Measurements from ENCODE around the gene C10orf95. TPM values are rescaled to one million over a fixed set of nuclear protein-coding genes. Genes with fewer than 3 reads are reported as not detected.

The C10orf95 gene
- total and polyA plus RNA-seq, 10 of the 15 experiments (the other 5 are each of a cell fraction or from before 2014, with no cell fraction given) = 0.06 to 1.1 (median 0.31) TPM

- Histone ChIP-seq H4K20me1 (ENCODE audit: control insufficient read depth, insufficient read depth) (peaks cover 2% of the 10 kb centered on the region; the same call in 1 of the 2 replicates), H3K4me3 (peak overlapping the region; percentile 98), H3K4me2 (ENCODE audit: control insufficient read depth, insufficient read depth) (peak overlapping the region; percentile 95), H3K27ac (ENCODE audit: control insufficient read depth, insufficient read depth) (peak overlapping the region; percentile 85), H2AFZ (ENCODE audit: control insufficient read depth, low read depth, low read length) (peak overlapping the region; percentile 100), H3K79me2 (ENCODE audit: control insufficient read depth, insufficient read depth, low read length) (peaks cover 7% of the 10 kb centered on the region), H3K4me1 (ENCODE audit: control insufficient read depth, insufficient read depth, low read length) (peaks cover 18% of the 10 kb centered on the region), H3K9me3 (replicated peaks; ENCODE audit: control insufficient read depth, insufficient read depth, low read length) (no peaks in the 10 kb centered on the region), H3K27me3 (replicated peaks in 1 of 2; ENCODE audit: control insufficient read depth in 2 of 2, insufficient read depth in 2 of 2, low read length in 1 of 2) (no peaks in the 10 kb centered on the region; a peak in 1 of 4 replicates), H3K9ac (ENCODE audit: control insufficient read depth, insufficient read depth, low read length) (peak overlapping the region; percentile 78), H3K36me3 (ENCODE audit: control insufficient read depth in 2 of 2, insufficient read depth in 2 of 2, low read length in 1 of 2) (peaks cover 0 to 5% of the 10 kb centered on the region in 2 experiments; a peak in 2 of 4 replicates)
- ChIA-PET SMC1A (ENCODE audit: uncharacterized antibody, unreplicated experiment) (interaction anchor here (0.7 to 4.2 kb wide), 5 partner anchors 9 to 192 kb away, joined by 3 to 42 read pairs (median 7); partner anchors contain the start of genes CUEDC2 and NFKB2), POLR2A (interaction anchor here (0.6 to 4.9 kb wide), 12 partner anchors 10 to 280 kb away, joined by 3 to 35 read pairs (median 6); partner anchors contain the start of genes C10orf95, CUEDC2 and NFKB2), RAD21 (ENCODE audit: unreplicated experiment) (interaction anchor here (0.6 to 3.8 kb wide), 9 partner anchors 11 to 425 kb away, joined by 4 to 24 read pairs (median 8); partner anchors contain the start of genes ACTR1A, CUEDC2 and NOLC1), CTCF (interaction anchor here (1.1 to 5.6 kb wide), 8 partner anchors 9 to 191 kb away, joined by 3 to 90 read pairs (median 20); partner anchors contain the start of genes C10orf95, CUEDC2 and NFKB2)
- ATAC-seq = no peak
- under 1% methylated on average over 13 of the region's 14 CpGs for WGBS (ENCODE audit: insufficient coverage, insufficient replicate concordance, low lambda C conversion rate, missing lambda C conversion rate)
- FAIRE-seq = no peak
- in situ Hi-C loops (cut with MboI) (no loop called here), intact Hi-C loops (cut with micrococcal nuclease; ENCODE audit: unreplicated experiment) (loop anchor here (1.0 kb wide), 2 partner anchors 11 to 27 kb away; partner anchors contain the start of gene CUEDC2)
- BruUV-seq (replicated peaks) = TSS peak; percentile 85
- no peak for DNase-seq (ENCODE audit: low read depth, low spot score)
- TF ChIP-seq MYB (IDR thresholded peaks at IDR 0.05; ENCODE audit: borderline replicate concordance, low read depth, low read length) = no peak
- no peak for TF ChIP-seq E2F8 (IDR thresholded peaks at IDR 0.05; ENCODE audit: low read depth, partially characterized antibody)
- TF ChIP-seq CHD2 (IDR thresholded peaks at IDR 0.05; ENCODE audit: borderline replicate concordance, low read depth, low read length) = no peak
- no peak for TF ChIP-seq BMI1 (IDR thresholded peaks at IDR 0.05; ENCODE audit: borderline replicate concordance)
- TF ChIP-seq RB1 (IDR thresholded peaks at IDR 0.05; ENCODE audit: borderline replicate concordance) = no peak
- no peak for TF ChIP-seq NFYA (IDR thresholded peaks at IDR 0.05; ENCODE audit: borderline replicate concordance, low read depth, low read length)
- no peak for TF ChIP-seq HDAC2 (IDR thresholded peaks at IDR 0.05)
- TF ChIP-seq ZNF217 (IDR thresholded peaks at IDR 0.05) = no peak
- TF ChIP-seq ZNF687 (IDR thresholded peaks at IDR 0.05) = no peak
- no peak for TF ChIP-seq ZBED1 (IDR thresholded peaks at IDR 0.05; ENCODE audit: borderline replicate concordance)
- no peak for TF ChIP-seq EED (IDR thresholded peaks at IDR 0.05; ENCODE audit: low read depth)
- TF ChIP-seq NFXL1 (IDR thresholded peaks at IDR 0.05; ENCODE audit: borderline replicate concordance) = no peak
- no peak for TF ChIP-seq POU2F2 (IDR thresholded peaks at IDR 0.05; ENCODE audit: borderline replicate concordance, low read depth, low read length)
- TF ChIP-seq ZZZ3 (IDR thresholded peaks at IDR 0.05; ENCODE audit: control insufficient read depth, insufficient read length, low read depth) = no peak
Measured at GRCh38 chr10:102421507-102421756, 29.9 kb downstream of the C10orf95 start.
